Uterus (tissue), 2 donors: Measurements from ENCODE around the gene CENPX.

Experiments used
- CTCF ChIP-seq, 4 experiments: fragments of 200-600 bp in 2 of 4; fragments of 450-650 bp in 2 of 4; sonication (generic) in 2 of 4; IDR thresholded peaks; one replicate each; pipeline ENCODE4 v1.5.1; 2016 to 2019; ENCODE audit warnings: antibody characterized with exemption in 4 of 4, mild to moderate bottlenecking in 2 of 4, moderate library complexity in 1 of 4
- POLR2A ChIP-seq, 2 donors: fragments of 450-650 bp; IDR thresholded peaks; one replicate each; pipeline ENCODE4 v1.6.1; 2016; ENCODE audit warnings: antibody characterized with exemption in 2 of 2, mild to moderate bottlenecking in 1 of 2, moderate library complexity in 1 of 2

DNA sequence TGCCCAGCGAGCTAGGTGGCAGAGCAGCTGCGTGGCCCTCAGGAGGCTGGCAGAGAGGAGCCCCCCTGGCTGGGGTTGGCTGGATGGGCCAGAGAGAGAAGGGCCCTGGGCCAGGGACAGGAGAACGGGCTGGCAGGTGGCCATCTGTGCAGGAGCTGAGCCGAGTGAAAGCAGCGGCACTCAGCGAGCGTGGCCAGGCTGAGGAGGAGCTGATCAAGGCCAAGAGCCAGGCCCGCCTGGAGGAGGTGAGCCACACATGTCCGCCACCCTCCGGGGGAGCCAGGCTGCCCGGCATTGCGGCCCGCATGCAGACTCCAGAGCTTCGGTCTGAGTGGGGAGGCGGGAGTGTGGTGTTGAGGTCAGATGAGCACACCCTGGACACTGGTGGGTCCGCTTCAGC is 6.7 kb upstream of the CENPX start:
- TF ChIP-seq CTCF (IDR thresholded peaks at IDR 0.05) (no peak), POLR2A (IDR thresholded peaks at IDR 0.05) (no peak)
